ENCODE measurements around the gene C12orf43.

C12orf43 gene

DNA sequence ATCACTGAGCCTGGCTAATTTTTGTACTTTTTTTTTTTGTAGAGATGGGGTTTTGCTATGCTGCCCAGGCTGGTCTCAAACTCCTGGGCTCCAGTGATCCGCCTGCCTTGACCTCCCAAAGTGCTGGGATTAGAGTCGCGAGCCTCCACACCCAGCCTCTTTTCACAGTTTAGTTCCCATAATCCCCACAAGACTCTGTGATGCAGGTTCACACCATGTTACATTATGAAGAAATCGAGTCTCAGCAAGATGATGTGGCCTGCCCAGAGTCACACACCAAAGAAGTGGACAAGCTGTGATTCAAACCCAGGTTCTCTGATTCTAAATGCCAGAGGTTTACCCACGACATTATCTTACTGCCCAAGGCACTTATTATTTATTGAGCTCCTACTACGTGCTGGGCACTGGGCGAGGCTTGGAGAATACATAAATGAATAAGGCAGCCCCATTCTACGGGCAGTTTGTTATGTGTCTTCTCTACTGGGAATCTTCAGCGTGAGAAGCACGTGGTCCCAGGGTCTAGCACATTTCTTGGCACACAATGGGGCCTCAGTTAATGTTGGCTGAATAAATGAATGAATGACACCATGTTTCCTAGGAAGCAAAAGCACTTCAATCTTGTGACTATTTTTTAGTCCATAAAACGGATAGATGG, 46.2 kb upstream of the C12orf43 start (continued):
- TF ChIP-seq, protein P1, sequence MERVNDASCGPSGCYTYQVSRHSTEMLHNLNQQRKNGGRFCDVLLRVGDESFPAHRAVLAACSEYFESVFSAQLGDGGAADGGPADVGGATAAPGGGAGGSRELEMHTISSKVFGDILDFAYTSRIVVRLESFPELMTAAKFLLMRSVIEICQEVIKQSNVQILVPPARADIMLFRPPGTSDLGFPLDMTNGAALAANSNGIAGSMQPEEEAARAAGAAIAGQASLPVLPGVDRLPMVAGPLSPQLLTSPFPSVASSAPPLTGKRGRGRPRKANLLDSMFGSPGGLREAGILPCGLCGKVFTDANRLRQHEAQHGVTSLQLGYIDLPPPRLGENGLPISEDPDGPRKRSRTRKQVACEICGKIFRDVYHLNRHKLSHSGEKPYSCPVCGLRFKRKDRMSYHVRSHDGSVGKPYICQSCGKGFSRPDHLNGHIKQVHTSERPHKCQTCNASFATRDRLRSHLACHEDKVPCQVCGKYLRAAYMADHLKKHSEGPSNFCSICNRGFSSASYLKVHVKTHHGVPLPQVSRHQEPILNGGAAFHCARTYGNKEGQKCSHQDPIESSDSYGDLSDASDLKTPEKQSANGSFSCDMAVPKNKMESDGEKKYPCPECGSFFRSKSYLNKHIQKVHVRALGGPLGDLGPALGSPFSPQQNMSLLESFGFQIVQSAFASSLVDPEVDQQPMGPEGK (CRISPR knock-in tag; IDR thresholded peaks at IDR 0.05; ENCODE audit: borderline replicate concordance) = no peak
- no peak for TF ChIP-seq ISL1 (CRISPR knock-in tag; IDR thresholded peaks at IDR 0.05)
- no peak for TF ChIP-seq ZFP3 (CRISPR knock-in tag; IDR thresholded peaks at IDR 0.05)
- TF ChIP-seq BACH2 (CRISPR knock-in tag; IDR thresholded peaks at IDR 0.05; ENCODE audit: borderline replicate concordance) = no peak

DNA sequence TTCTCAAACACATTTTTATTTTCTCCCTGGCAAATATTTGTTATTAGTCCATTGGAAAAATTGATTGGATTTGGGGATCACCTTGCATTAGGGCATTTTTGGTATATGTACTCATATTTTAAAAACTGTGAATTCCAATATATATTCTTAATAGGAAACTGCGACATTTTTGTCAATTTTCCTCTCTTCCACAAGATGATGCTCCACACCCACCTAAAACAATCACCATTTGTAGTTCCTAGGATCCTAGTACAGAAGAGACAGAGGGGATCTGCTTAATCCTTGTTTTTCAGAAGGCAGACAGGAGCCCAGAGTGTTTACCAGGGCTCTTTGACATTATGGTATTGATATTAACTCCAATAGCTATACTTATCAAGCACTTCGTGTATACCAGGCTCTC, 45.5 kb upstream of the C12orf43 start:
- TF ChIP-seq ISL1 (CRISPR knock-in tag; IDR thresholded peaks at IDR 0.05) (no peak), TCF4 (CRISPR knock-in tag; IDR thresholded peaks at IDR 0.05; ENCODE audit: borderline replicate concordance) (no peak), ARNTL (CRISPR knock-in tag; IDR thresholded peaks at IDR 0.05; ENCODE audit: borderline replicate concordance, low read depth) (no peak), SNAI2 (CRISPR knock-in tag; IDR thresholded peaks at IDR 0.05) (no peak), BACH2 (CRISPR knock-in tag; IDR thresholded peaks at IDR 0.05; ENCODE audit: borderline replicate concordance) (no peak), ZFP3 (CRISPR knock-in tag; IDR thresholded peaks at IDR 0.05) (no peak)
- TF ChIP-seq, protein P2, sequence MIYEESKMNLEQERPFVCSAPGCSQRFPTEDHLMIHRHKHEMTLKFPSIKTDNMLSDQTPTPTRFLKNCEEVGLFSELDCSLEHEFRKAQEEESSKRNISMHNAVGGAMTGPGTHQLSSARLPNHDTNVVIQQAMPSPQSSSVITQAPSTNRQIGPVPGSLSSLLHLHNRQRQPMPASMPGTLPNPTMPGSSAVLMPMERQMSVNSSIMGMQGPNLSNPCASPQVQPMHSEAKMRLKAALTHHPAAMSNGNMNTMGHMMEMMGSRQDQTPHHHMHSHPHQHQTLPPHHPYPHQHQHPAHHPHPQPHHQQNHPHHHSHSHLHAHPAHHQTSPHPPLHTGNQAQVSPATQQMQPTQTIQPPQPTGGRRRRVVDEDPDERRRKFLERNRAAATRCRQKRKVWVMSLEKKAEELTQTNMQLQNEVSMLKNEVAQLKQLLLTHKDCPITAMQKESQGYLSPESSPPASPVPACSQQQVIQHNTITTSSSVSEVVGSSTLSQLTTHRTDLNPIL (CRISPR knock-in tag; IDR thresholded peaks at IDR 0.05; ENCODE audit: low read depth) = no peak
- TF ChIP-seq, protein P3, sequence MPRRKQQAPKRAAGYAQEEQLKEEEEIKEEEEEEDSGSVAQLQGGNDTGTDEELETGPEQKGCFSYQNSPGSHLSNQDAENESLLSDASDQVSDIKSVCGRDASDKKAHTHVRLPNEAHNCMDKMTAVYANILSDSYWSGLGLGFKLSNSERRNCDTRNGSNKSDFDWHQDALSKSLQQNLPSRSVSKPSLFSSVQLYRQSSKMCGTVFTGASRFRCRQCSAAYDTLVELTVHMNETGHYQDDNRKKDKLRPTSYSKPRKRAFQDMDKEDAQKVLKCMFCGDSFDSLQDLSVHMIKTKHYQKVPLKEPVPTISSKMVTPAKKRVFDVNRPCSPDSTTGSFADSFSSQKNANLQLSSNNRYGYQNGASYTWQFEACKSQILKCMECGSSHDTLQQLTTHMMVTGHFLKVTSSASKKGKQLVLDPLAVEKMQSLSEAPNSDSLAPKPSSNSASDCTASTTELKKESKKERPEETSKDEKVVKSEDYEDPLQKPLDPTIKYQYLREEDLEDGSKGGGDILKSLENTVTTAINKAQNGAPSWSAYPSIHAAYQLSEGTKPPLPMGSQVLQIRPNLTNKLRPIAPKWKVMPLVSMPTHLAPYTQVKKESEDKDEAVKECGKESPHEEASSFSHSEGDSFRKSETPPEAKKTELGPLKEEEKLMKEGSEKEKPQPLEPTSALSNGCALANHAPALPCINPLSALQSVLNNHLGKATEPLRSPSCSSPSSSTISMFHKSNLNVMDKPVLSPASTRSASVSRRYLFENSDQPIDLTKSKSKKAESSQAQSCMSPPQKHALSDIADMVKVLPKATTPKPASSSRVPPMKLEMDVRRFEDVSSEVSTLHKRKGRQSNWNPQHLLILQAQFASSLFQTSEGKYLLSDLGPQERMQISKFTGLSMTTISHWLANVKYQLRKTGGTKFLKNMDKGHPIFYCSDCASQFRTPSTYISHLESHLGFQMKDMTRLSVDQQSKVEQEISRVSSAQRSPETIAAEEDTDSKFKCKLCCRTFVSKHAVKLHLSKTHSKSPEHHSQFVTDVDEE (CRISPR knock-in tag; IDR thresholded peaks at IDR 0.05) = no peak
- TF ChIP-seq, protein P4, sequence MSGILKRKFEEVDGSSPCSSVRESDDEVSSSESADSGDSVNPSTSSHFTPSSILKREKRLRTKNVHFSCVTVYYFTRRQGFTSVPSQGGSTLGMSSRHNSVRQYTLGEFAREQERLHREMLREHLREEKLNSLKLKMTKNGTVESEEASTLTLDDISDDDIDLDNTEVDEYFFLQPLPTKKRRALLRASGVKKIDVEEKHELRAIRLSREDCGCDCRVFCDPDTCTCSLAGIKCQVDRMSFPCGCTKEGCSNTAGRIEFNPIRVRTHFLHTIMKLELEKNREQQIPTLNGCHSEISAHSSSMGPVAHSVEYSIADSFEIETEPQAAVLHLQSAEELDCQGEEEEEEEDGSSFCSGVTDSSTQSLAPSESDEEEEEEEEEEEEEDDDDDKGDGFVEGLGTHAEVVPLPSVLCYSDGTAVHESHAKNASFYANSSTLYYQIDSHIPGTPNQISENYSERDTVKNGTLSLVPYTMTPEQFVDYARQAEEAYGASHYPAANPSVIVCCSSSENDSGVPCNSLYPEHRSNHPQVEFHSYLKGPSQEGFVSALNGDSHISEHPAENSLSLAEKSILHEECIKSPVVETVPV (CRISPR knock-in tag; IDR thresholded peaks at IDR 0.05) = no peak
- peak; percentile 33; the same call in 1 of the 3 replicates for ATAC-seq

DNA sequence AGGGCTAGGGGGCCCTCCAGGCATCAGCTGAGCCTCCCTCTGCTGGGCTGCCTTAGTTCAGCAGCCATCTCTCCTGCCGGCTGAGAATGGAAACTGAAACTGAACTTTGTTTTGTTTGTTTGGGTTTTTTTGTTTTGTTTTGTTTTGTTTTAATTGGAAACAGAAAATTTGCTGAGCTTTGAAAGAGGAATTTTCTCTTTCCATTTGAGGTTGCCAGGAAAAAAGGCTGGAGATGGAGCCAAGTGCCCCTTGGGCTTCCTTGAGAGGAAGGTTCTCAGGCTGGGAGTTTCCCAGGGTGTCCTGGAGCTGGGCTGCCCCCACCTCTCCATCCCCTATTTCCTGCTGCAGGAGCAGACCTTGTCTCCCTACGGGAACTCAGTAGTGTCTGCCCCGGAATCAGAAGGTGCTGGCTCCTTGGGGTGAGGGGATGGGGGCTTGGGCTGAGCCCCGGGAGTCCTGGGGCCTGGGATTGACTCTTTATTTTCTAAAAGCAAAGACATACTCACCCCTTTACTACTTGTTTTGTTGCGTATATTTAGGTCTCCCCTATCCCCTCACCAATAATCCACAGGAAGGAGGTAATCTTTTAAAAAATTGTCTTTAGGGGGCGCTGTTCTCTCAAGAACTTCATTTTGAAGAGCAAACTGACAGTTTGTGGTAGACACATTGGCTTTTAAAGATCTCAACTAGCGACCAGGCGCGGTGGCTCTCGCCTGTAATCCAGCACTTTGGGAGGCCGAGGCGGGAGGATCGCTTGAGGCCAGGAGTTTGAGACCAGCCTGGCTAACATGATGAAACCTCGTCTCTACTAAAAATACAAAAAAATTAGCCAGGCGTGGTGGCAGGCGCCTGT, 44.1 kb upstream of the C12orf43 start:
- TF ChIP-seq, protein P1 (CRISPR knock-in tag; IDR thresholded peaks at IDR 0.05; ENCODE audit: borderline replicate concordance) = no peak
- TF ChIP-seq ZFP30 (CRISPR knock-in tag; IDR thresholded peaks at IDR 0.05) (no peak), ISL1 (CRISPR knock-in tag; IDR thresholded peaks at IDR 0.05) (no peak), ARNTL (CRISPR knock-in tag; IDR thresholded peaks at IDR 0.05; ENCODE audit: borderline replicate concordance, low read depth) (no peak)
- TF ChIP-seq, protein P5, sequence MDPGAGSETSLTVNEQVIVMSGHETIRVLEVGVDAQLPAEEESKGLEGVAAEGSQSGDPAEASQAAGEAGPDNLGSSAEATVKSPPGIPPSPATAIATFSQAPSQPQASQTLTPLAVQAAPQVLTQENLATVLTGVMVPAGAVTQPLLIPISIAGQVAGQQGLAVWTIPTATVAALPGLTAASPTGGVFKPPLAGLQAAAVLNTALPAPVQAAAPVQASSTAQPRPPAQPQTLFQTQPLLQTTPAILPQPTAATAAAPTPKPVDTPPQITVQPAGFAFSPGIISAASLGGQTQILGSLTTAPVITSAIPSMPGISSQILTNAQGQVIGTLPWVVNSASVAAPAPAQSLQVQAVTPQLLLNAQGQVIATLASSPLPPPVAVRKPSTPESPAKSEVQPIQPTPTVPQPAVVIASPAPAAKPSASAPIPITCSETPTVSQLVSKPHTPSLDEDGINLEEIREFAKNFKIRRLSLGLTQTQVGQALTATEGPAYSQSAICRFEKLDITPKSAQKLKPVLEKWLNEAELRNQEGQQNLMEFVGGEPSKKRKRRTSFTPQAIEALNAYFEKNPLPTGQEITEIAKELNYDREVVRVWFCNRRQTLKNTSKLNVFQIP (CRISPR knock-in tag; IDR thresholded peaks at IDR 0.05; ENCODE audit: borderline replicate concordance, low read depth) = no peak
- ATAC-seq = peak; percentile 83

Measured in SK-N-SH treated with all-trans-retinoic acid at 6 μM for 48 hours (cell line).